Measurements from ENCODE around the gene DRD1.

Gene DRD1

DNA sequence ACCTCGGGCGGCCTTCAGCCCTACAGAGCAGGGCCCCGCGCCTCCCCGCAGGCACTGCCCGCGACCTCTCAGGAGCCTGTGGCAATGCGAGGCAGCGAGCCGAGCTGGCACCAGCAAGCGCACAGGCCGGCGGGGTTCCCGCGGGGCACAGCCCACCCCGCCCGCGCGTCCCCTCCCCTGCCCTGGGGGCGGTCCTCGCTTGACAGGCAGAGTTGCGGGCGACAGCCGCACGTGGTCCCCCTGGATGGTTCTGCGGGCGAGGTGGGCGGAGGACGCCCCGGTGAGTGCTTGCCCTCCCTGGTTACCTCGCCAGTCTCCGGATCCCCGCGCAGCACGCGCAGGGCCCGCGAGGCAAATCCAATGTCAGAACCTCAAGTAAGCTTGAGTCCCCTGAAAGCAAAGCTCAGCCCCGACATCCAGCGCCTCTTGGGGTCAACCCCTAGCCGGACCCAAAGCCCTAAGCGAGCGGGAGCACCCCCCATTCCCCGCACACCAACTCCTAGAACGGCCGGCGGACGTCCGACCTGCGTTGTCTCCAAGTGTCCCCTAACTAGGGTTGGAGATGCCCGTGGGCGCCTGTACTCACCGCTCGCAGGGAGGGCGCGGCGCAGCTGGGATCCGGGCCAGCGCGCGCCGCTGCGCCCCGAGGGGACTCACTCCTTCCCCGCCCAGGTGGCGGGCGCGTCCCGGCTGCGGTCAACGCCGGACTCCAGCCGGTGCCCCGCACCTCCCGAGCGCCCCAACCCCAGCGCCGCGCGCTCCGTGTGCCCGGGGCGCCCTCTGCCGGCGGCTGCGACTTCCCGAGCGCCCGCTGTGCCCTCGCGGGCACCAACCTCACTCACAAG is at the start of gene DRD1:
Gene DRD1, minus strand, starts transcription at position 123 of the 845 bp plus-strand sequence. CDS start 1,083 bp downstream, outside the sequence.
- DNase-seq (ENCODE audit: low read depth in 1 of 2, low spot score in 1 of 2): peak; percentile 8 to 58

DNA sequence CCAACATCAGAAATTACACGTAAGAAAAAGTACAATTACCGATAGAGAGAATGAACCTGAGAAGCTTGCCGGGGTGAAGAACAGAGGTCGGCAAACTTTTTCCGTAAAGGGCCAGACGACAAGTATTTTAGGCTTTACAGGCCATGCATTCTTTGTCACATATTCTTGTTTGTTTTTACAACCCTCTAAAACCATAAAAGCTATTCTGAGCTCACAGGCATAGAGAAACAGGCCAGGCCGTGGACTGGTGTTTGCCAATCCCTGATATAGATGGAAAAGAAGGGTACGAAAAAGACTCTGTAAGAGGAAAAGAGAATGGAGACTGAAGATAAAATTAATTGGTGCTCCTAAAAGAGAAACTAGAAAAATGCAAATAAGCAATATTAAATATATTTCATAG is 49.7 kb upstream of the DRD1 start:
- no peak for DNase-seq (ENCODE audit: low read depth in 1 of 2, low spot score in 1 of 2)

GRCh38 chr5:175493260-175493659 is 49.3 kb upstream of the DRD1 start:
- DNase-seq (ENCODE audit: low read depth in 1 of 2, low spot score in 1 of 2): no peak

- no peak for DNase-seq (ENCODE audit: low read depth in 1 of 2, low spot score in 1 of 2)
Observed at GRCh38 chr5:175491223-175491622, 47.2 kb upstream of the DRD1 start.

- DNase-seq (ENCODE audit: low read depth in 1 of 2, low spot score in 1 of 2): no peak
Observed at GRCh38 chr5:175489693-175490443, 45.9 kb upstream of the DRD1 start.

DNA sequence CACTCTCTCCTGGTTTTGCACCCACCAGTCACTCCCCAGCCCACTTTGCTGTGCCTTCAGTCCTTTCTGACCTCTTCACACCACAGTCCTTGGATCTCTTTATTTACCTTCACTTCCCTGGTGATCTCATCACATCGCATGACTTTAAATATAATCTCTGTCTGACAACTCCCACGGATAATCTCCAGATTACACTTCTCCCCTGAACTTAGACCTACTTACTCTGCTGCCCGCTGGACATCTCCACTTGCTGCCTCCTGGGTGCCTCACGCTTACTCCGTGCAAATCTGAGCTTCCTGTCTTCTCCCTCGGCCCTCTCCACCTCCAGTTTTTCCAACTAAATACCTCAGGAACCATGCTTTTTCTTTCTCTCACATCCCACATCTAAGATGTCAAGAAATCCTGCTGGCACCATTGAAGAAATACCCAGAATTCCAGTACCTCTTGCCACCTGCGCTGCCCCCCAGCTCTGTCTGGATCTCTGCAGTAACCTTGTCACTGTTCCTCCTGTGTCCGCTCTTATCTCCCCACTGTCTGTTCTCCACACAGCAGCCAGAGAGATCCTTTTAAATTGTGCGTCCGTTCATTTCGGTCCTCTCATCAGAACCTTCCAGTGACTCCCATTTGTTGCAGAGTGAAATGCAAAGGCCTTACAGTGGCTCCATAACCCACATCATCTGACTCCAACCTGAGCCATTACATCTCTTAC is 43.7 kb upstream of the DRD1 start:
- DNase-seq (ENCODE audit: low read depth in 1 of 2, low spot score in 1 of 2): no peak

- no peak for DNase-seq (ENCODE audit: low read depth in 1 of 2, low spot score in 1 of 2)
Observed at GRCh38 chr5:175485631-175486030, 41.6 kb upstream of the DRD1 start.

DNA sequence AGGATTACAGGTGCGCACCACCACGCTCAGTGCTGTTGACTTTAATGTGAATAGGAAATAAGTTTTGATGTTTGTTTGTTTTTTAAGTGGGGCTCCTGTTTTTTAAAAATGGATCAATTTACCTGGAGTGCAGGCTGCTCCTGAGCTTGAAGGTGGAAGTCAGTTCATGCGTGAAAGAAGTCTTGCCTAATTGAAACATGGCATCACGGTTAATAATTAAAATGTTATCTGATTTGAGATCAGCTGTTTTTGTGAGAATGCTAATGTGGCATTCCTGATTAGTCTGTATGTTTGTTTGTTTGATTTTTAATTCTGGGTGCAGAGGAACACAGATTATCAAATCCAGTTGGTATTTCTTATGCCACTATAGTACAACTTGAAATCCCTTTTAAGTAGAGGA is 40.8 kb upstream of the DRD1 start:
- DNase-seq (ENCODE audit: low read depth in 1 of 2, low spot score in 1 of 2): no peak

- DNase-seq (ENCODE audit: low read depth in 1 of 2, low spot score in 1 of 2): no peak
Observed at GRCh38 chr5:175484322-175484721, 40.3 kb upstream of the DRD1 start.

GRCh38 chr5:175483337-175483736 is 39.4 kb upstream of the DRD1 start:
- DNase-seq (ENCODE audit: low read depth in 1 of 2, low spot score in 1 of 2): no peak

GRCh38 chr5:175479125-175479881 is 35.3 kb upstream of the DRD1 start:
- DNase-seq (ENCODE audit: low read depth in 1 of 2, low spot score in 1 of 2): no peak

- peak; percentile 66 to 77 for DNase-seq (ENCODE audit: low read depth in 1 of 2, low spot score in 1 of 2)
Observed at GRCh38 chr5:175478384-175479124, 34.6 kb upstream of the DRD1 start, which contains the start of gene SFXN1. SFXN1 (plus strand) TSS chr5:175478560; CDS start chr5:175492104, 13,544 bp downstream.

DNA sequence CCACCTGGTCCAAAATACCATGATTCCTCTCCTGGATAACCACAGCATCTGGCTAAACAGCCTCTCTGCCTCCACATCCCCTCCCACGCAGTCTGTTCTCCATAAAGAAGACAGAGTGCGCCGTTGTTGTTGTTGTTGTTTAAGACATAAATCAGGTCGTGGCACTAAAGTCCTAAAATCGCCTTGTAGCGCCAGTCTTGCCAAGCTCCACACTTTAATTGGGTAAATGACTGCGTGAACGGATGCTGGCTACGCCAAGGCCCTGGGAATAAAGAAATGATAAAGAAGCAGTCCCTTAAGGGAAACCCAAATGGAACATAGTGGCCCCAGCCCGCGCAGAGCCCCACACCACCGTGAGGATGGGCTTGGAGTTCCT is 34.0 kb upstream of the DRD1 start:
- no peak for DNase-seq (ENCODE audit: low read depth in 1 of 2, low spot score in 1 of 2)

- no peak for DNase-seq (ENCODE audit: low read depth in 1 of 2, low spot score in 1 of 2)
Observed at GRCh38 chr5:175477440-175477839, 33.5 kb upstream of the DRD1 start.

DNA sequence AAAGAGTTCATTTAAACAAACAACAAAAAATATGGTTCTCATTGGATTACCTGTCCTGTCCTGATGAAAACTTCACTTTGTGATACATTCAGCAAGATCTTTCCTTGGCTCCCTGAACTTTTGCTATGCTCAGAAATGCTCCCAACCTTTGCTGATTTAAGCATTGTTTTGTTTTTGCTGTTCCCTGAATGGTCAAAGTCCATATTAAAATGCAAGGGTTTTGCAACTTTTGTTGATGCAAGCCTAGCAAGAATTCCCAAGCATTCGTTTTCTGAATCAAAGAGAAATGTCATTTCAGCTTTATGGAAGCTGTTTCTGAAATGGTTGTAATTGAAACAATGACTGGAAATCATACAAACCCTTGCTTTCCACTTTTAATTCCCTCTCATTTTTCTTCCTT is 31.3 kb upstream of the DRD1 start:
- no peak for DNase-seq (ENCODE audit: low read depth in 1 of 2, low spot score in 1 of 2)

DNA sequence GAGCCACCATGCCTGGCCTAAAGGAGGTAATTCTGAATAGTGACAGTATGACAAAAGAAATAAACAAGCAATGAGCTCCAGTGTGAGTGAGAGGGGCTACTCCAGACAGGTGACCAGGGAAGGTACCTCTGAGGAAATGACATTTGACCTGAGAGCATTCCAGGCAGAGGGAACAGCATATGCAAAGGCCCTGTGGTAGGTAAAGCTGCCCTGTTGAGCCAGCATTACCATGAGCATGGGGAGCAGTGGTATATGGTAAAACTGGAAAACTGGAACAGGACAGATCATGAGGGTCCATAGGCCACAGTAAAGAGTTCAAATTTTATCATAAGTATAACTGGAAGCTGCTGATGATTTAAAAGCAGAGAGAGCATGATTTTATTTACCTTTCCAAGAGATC is 28.4 kb upstream of the DRD1 start:
- DNase-seq (ENCODE audit: low read depth in 1 of 2, low spot score in 1 of 2): no peak

- DNase-seq (ENCODE audit: low read depth in 1 of 2, low spot score in 1 of 2): no peak
Observed at GRCh38 chr5:175471628-175472027, 27.6 kb upstream of the DRD1 start.

DNA sequence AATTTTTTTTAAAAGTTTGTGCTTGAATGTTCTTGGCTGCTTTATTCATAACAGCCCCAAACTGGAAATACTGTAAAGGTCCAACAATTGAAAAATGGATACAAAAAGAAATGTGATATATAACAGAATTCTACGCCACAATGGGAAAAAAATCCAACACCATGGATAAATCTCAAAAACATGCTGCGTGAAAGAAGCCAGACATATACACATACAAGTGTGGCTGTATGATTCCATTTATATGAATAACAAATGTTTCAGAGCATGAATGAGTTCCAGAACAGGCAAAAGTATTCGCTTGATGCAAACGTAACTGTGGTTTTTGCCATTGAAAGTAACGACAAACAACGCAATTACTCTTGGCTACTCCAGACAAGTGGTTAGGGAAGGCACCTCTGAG is 27.2 kb upstream of the DRD1 start:
- DNase-seq (ENCODE audit: low read depth in 1 of 2, low spot score in 1 of 2): no peak

DNA sequence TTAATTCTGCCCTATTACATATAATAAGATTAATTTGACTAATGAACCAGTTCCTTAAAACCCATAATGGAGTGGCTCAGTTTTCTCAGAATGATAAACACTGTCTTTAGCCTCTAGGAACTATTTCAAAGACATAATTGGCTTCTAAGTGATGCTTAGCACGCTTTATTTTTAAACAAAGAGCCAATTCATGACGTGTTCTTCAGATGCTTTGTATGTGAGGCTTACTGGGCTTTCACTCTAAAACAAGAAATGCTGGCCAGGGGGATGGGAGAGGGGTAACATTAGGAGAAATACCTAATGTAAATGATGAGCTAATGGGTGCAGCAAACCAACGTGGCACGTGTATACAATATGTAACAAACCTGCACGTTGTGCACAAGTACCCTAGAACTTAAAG is 26.8 kb upstream of the DRD1 start:
- no peak for DNase-seq (ENCODE audit: low read depth in 1 of 2, low spot score in 1 of 2)

- no peak for DNase-seq (ENCODE audit: low read depth in 1 of 2, low spot score in 1 of 2)
Observed at GRCh38 chr5:175469916-175470315, 25.9 kb upstream of the DRD1 start.

Data from stimulated activated CD4-positive, alpha-beta T cell treated with anti-CD3 and anti-CD28 coated beads, Interleukin-15, amount 100 ng/mL, for 1 hour (primary cell).